Inferior parietal cortex (tissue), 1 donor: ENCODE measurements around the gene UBA1.

Experiments
- DNase-seq: peaks from one replicate; pipeline ENCODE4 v3.0.0-alpha.2; 2016; ENCODE audit errors: extremely low spot score

The UBA1 gene

GRCh38 chrX:47193475-47194193, at the start of gene UBA1:
Gene UBA1, plus strand, starts transcription at chrX:47193829. Its CDS starts 4,974 bp downstream, at chrX:47198803.
- DNase-seq: peak; percentile 95

GRCh38 chrX:47143894-47144625, 49.6 kb upstream of the UBA1 start:
- peak; percentile 7 for DNase-seq

- peak; percentile 84 for DNase-seq
Measured at GRCh38 chrX:47144626-47145394, 48.8 kb upstream of the UBA1 start, which contains the start of the genes NDUFB11 and RBM10. Gene NDUFB11, minus strand, starts transcription at chrX:47144702. Its CDS starts 23 bp downstream, at chrX:47144679. Gene RBM10, plus strand, starts transcription at chrX:47145221. Its CDS starts 2,261 bp downstream, at chrX:47147482.

- DNase-seq: no peak
Measured at GRCh38 chrX:47145395-47146120, 48.1 kb upstream of the UBA1 start.

GRCh38 chrX:47146121-47146935, 47.3 kb upstream of the UBA1 start:
- no peak for DNase-seq

- DNase-seq: no peak
Measured at GRCh38 chrX:47146936-47147859, 46.4 kb upstream of the UBA1 start.

GRCh38 chrX:47148946-47149345, 44.7 kb upstream of the UBA1 start:
- no peak for DNase-seq

GRCh38 chrX:47151435-47151834, 42.2 kb upstream of the UBA1 start:
- no peak for DNase-seq

GRCh38 chrX:47156611-47157520, 36.8 kb upstream of the UBA1 start:
- DNase-seq: no peak

GRCh38 chrX:47158131-47158530, 35.5 kb upstream of the UBA1 start:
- no peak for DNase-seq

- no peak for DNase-seq
Measured at GRCh38 chrX:47158781-47159180, 34.8 kb upstream of the UBA1 start.

GRCh38 chrX:47160781-47161180, 32.8 kb upstream of the UBA1 start:
- no peak for DNase-seq

- no peak for DNase-seq
Measured at GRCh38 chrX:47162927-47163583, 30.6 kb upstream of the UBA1 start.

- no peak for DNase-seq
Measured at GRCh38 chrX:47164420-47164819, 29.2 kb upstream of the UBA1 start.

- no peak for DNase-seq
Measured at GRCh38 chrX:47166126-47166525, 27.5 kb upstream of the UBA1 start.

- DNase-seq: no peak
Measured at GRCh38 chrX:47168495-47169073, 25.0 kb upstream of the UBA1 start.

GRCh38 chrX:47169273-47169672, 24.4 kb upstream of the UBA1 start:
- DNase-seq: no peak
